ENCODE results near the gene CDK3.

The CDK3 gene

DNA sequence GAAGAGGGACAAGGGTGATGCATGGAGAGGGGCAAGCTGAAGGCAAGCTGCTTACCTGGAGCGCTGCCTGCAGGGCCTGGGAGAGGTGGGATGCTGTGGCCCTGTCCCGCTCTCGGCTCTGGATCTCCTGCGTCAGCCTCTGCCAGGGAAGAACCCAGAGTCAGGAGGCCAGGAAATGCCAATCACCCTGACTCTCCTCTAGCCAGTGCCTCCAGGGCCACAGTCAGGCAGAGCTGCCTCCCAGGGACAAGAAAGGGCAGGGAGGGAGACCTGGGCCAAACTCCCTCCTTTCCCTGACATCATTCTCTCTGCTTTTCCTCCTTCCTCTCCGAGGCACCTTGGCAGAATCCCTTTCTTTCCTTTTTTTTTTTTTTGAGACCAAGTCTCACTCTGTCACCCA, 11.3 kb downstream of the CDK3 start:
- TF ChIP-seq POLR2AphosphoS5 (IDR thresholded peaks at IDR 0.05; ENCODE audit: low read depth, low read length): no peak
- TF ChIP-seq, protein P1, sequence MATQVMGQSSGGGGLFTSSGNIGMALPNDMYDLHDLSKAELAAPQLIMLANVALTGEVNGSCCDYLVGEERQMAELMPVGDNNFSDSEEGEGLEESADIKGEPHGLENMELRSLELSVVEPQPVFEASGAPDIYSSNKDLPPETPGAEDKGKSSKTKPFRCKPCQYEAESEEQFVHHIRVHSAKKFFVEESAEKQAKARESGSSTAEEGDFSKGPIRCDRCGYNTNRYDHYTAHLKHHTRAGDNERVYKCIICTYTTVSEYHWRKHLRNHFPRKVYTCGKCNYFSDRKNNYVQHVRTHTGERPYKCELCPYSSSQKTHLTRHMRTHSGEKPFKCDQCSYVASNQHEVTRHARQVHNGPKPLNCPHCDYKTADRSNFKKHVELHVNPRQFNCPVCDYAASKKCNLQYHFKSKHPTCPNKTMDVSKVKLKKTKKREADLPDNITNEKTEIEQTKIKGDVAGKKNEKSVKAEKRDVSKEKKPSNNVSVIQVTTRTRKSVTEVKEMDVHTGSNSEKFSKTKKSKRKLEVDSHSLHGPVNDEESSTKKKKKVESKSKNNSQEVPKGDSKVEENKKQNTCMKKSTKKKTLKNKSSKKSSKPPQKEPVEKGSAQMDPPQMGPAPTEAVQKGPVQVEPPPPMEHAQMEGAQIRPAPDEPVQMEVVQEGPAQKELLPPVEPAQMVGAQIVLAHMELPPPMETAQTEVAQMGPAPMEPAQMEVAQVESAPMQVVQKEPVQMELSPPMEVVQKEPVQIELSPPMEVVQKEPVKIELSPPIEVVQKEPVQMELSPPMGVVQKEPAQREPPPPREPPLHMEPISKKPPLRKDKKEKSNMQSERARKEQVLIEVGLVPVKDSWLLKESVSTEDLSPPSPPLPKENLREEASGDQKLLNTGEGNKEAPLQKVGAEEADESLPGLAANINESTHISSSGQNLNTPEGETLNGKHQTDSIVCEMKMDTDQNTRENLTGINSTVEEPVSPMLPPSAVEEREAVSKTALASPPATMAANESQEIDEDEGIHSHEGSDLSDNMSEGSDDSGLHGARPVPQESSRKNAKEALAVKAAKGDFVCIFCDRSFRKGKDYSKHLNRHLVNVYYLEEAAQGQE (IDR thresholded peaks at IDR 0.05; ENCODE audit: insufficient read depth in 1 of 2, low read depth in 2 of 2, low read length in 2 of 2): no peak
- no peak for TF ChIP-seq FOXP2 (optimal IDR thresholded peaks at IDR 0.05; ENCODE audit: borderline replicate concordance, extremely low read depth, extremely low read length, insufficient read depth)
- no peak for TF ChIP-seq SIN3A (IDR thresholded peaks at IDR 0.05; ENCODE audit: borderline replicate concordance, insufficient read depth, low read length)
- TF ChIP-seq TAF1 (IDR thresholded peaks at IDR 0.05; ENCODE audit: borderline replicate concordance, insufficient read depth, low read length): no peak

DNA sequence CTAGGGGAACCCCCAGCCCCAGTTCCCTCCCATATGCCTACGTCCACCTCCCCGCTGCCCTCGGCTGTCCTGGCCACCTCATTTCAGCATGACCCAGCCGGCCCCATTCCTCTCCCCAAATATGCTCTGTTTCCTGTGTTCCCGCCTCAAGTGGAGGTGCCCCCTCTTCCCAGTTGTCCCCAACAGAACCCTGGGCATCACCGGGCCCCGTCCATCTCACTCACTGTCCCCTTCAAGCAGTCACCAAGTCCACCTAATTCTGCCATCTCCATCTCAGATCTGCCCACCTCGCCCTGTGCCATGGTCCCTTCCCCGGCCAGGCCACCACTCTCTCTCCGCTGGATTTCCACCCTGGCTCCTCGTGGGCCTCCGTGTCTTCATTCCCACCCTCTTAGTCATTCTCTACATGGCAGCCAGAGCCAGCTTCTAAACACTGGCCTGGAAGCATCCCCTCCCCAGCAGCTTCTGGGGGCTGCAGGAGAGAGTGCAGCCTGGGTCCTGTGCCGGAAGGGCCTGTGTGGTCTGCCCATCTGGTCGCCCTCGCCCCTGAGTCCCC, 12.8 kb downstream of the CDK3 start:
- TF ChIP-seq SIN3A (IDR thresholded peaks at IDR 0.05; ENCODE audit: borderline replicate concordance, insufficient read depth, low read length) (no peak), FOXP2 (optimal IDR thresholded peaks at IDR 0.05; ENCODE audit: borderline replicate concordance, extremely low read depth, extremely low read length, insufficient read depth) (no peak), POLR2AphosphoS5 (IDR thresholded peaks at IDR 0.05; ENCODE audit: low read depth, low read length) (no peak), TAF1 (IDR thresholded peaks at IDR 0.05; ENCODE audit: borderline replicate concordance, insufficient read depth, low read length) (no peak)
- TF ChIP-seq, protein P1 (IDR thresholded peaks at IDR 0.05; ENCODE audit: insufficient read depth in 1 of 2, low read depth in 2 of 2, low read length in 2 of 2): no peak

- TF ChIP-seq FOXP2 (optimal IDR thresholded peaks at IDR 0.05; ENCODE audit: borderline replicate concordance, extremely low read depth, extremely low read length, insufficient read depth): peak; percentile 13
- no peak for TF ChIP-seq POLR2AphosphoS5 (IDR thresholded peaks at IDR 0.05; ENCODE audit: low read depth, low read length)
- TF ChIP-seq TAF1 (IDR thresholded peaks at IDR 0.05; ENCODE audit: borderline replicate concordance, insufficient read depth, low read length): no peak
- TF ChIP-seq, protein P1 (IDR thresholded peaks at IDR 0.05; ENCODE audit: insufficient read depth in 1 of 2, low read depth in 2 of 2, low read length in 2 of 2): no peak
Observed at GRCh38 chr17:76014100-76014924, 13.7 kb downstream of the CDK3 start.

- TF ChIP-seq FOXP2 (optimal IDR thresholded peaks at IDR 0.05; ENCODE audit: borderline replicate concordance, extremely low read depth, extremely low read length, insufficient read depth): no peak
- no peak for TF ChIP-seq SIN3A (IDR thresholded peaks at IDR 0.05; ENCODE audit: borderline replicate concordance, insufficient read depth, low read length)
- no peak for TF ChIP-seq POLR2AphosphoS5 (IDR thresholded peaks at IDR 0.05; ENCODE audit: low read depth, low read length)
- TF ChIP-seq TAF1 (IDR thresholded peaks at IDR 0.05; ENCODE audit: borderline replicate concordance, insufficient read depth, low read length): no peak
- TF ChIP-seq, protein P1 (IDR thresholded peaks at IDR 0.05; ENCODE audit: insufficient read depth in 1 of 2, low read depth in 2 of 2, low read length in 2 of 2): no peak
Observed at GRCh38 chr17:76014925-76015261, 14.2 kb downstream of the CDK3 start.

All from PFSK-1 (cell line).